HG02678 (cell line): ENCODE data around the gene SYTL2.
"Not testable (repeated sequence)": the region's sequence is repeated elsewhere in the genome, so short reads cannot be mapped to it uniquely, and the experiment has no call there.

ENCODE experiments used
- ATAC-seq: cut with Tn5 transposase; IDR thresholded peaks from one replicate; pipeline ENCODE4 v1.9.1; 2021; ENCODE audit warnings: mild to moderate bottlenecking, moderate library complexity; ENCODE audit not compliant: unreplicated experiment

SYTL2 gene

GRCh38 chr11:85661972-85662664, 148.8 kb downstream of the SYTL2 start:
- ATAC-seq = no peak

- no peak for ATAC-seq
Measured at GRCh38 chr11:85658180-85658579, 152.8 kb downstream of the SYTL2 start.

DNA sequence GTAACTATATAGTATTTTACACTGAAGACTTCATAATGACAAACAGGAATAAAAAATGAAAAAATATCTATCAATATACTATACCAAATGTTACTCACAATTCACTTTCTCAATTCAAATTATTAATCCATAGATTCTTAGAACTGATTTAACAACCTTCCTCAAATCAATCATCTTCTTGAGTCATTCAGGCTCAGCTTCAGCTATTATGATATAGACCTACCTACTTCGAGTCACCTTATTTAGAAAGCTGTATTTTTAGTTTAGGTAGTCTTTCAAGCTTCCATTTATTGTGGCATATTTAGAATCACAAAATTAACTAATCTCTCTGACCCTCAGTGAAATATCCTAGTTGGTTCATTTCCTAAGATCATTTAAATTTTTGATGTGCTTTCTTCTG, 154.2 kb downstream of the SYTL2 start:
- no peak for ATAC-seq

DNA sequence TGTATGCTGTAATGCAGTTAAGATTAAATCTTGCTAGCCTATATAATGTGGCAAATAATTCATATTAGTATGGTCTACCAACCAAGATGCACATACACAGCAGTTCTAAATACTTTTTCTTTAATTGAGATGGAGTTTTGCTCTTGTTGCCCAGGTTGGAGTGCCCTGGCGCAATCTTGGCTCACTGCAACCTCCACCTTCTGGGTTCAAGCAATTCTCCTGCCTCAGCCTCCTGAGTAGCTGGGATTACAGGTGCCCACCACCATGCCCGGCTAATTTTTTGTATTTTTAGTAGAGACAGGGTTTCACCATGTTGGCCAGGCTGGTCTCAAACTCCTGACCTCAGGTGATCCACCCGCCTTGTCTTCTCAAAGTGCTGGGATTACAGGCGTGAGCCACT, 156.6 kb downstream of the SYTL2 start:
- not testable (repeated sequence) for ATAC-seq

GRCh38 chr11:85652786-85653447, 158.0 kb downstream of the SYTL2 start:
- no peak for ATAC-seq

GRCh38 chr11:85651118-85651517, 159.8 kb downstream of the SYTL2 start:
- no peak for ATAC-seq

DNA sequence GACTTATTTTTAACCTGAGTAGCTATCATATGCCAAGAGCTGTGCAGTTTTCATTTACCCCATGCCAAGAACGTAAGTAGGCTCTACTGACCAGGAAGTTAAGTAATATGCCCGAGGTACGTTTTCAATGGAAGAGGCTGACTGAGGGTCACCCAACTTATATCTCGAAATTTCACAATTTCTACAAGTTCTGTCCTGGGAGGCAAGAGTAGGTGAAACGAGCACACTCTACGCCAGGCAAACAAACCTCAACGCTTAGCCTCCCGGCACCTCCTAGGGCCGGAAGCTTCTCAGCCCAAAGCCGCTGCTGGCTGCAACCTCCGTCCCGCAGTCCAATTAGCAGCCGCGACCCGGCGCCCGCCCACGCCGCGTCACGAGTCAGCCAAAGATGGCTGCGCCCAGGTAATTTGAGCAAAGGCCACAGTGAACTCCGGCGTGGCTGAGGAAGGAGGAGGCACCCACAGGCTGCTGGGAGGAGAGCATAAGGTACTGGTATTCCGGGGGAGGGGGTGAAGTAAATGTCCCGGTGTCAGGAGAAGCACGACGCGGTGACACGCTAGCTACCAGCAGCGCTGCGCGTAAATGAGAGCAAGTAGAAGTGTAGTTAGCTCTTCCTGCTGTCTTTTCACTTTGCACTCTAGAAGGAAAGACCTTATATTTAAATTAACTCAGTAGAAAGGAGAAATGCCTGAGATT, 163.2 kb downstream of the SYTL2 start, which contains the start of gene TMEM126A:
Gene TMEM126A, plus strand, starts transcription at position 364 of the 696 bp plus-strand sequence. CDS start 2,289 bp downstream, outside the sequence.
- peak; percentile 100 for ATAC-seq

DNA sequence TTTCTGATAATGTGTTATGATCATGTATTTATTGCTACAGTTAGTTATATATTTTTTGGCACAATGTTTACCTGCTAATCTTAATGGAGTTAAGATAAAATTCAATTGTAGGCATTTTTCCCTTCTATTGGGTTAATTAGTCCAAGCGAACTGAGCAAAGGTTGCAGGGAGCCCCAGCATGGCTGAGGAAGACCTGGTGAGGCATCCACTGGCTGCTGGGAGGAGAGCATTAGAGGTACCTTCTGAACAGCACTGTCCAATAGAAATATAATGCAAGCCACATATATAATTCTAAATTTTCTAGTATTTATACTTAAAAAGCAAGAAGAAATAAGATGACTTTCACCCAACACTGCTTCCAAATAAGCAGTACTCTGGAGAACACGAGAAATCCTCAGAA, 163.9 kb downstream of the SYTL2 start:
- no peak for ATAC-seq
